IMR-90 (cell line): ENCODE data around the gene APIP. TPM values are rescaled to one million over a fixed set of nuclear protein-coding genes. Genes with fewer than 3 reads are reported as not detected.

Experiments
- ATAC-seq: fragments of 200-7000 bp; cut with Tn5 transposase; 2 replicates; pipeline ENCODE4 v1.9.1; 2020; ENCODE audit warnings: low read depth, mild to moderate bottlenecking, moderate library complexity
- BruUV-seq: library from RNA; stranded (reverse); fragments of 400-500 nt; replicated peaks from 2 replicates; lab custom pipeline; 2021; lab: Mats Ljungman, UMichigan
- CTCF ChIA-PET: fragments of 300-600 bp; formaldehyde crosslinking; extraction: SDS; loops from one replicate; lab custom pipeline; 2021; ENCODE audit warnings: antibody characterized with exemption; lab: Yijun Ruan, JAX
- POLR2A ChIA-PET: fragments of 300-600 bp; sonication (Branson Sonifier 250); formaldehyde crosslinking; loops from one replicate; lab custom pipeline; 2022; ENCODE audit warnings: antibody characterized with exemption; ENCODE audit not compliant: unreplicated experiment; lab: Charles Lee
- DNase-seq: peaks from one replicate; pipeline ENCODE4 v3.0.0; 2013
- H2AFZ ChIP-seq: replicated peaks from 2 replicates; pipeline ENCODE3; 2013; ENCODE audit warnings: low read length, mild to moderate bottlenecking; ENCODE audit not compliant: poor library complexity
- H2AK5ac ChIP-seq: 2 replicates; pipeline ENCODE4 v1.6.1; 2013; ENCODE audit warnings: low read depth, low read length, inconsistent platforms
- H2AK9ac ChIP-seq: replicated peaks from 2 replicates; pipeline ENCODE3; 2013; ENCODE audit warnings: mild to moderate bottlenecking, low read depth, low read length, moderate library complexity; ENCODE audit not compliant: poor library complexity
- H2BK120ac ChIP-seq: 2 replicates; pipeline ENCODE4 v1.6.1; 2013; ENCODE audit warnings: low read depth, low read length, inconsistent platforms
- H2BK15ac ChIP-seq: 3 replicates; pipeline ENCODE4 v1.6.1; 2013; ENCODE audit warnings: low read depth, low read length, inconsistent platforms
- H2BK20ac ChIP-seq: 2 replicates; pipeline ENCODE4 v1.6.1; 2013; ENCODE audit warnings: low read depth, mild to moderate bottlenecking, inconsistent platforms, low read length, moderate library complexity
- H2BK5ac ChIP-seq: 2 replicates; pipeline ENCODE4 v1.6.1; 2013; ENCODE audit warnings: mild to moderate bottlenecking, low read depth, low read length, inconsistent platforms; ENCODE audit not compliant: poor library complexity, severe bottlenecking
- H3K14ac ChIP-seq: replicated peaks from 2 replicates; pipeline ENCODE4 v1.6.1; 2013; ENCODE audit warnings: low read depth, low read length, inconsistent platforms
- H3K18ac ChIP-seq: 2 replicates; pipeline ENCODE4 v1.6.1; 2013; ENCODE audit warnings: low read depth, low read length, control low read depth
- H3K23ac ChIP-seq: 2 replicates; pipeline ENCODE4 v1.6.1; 2013; ENCODE audit warnings: low read depth, low read length, inconsistent platforms
- H3K27ac ChIP-seq: 2 replicates; pipeline ENCODE4 v1.5.1; 2013; ENCODE audit warnings: mild to moderate bottlenecking, control low read depth, low read length; ENCODE audit not compliant: insufficient read depth
- H3K27me3 ChIP-seq: 2 replicates; pipeline ENCODE4 v1.6.1; 2013; ENCODE audit warnings: low read length; ENCODE audit not compliant: control insufficient read depth, insufficient read depth
- H3K36me3 ChIP-seq: 2 replicates; pipeline ENCODE4 v1.6.1; 2013; ENCODE audit warnings: low read length, mixed read lengths; ENCODE audit not compliant: control insufficient read depth, insufficient read depth
- H3K4ac ChIP-seq: 2 replicates; pipeline ENCODE4 v1.6.1; 2013; ENCODE audit warnings: low read depth, low read length, inconsistent platforms
- H3K4me1 ChIP-seq: 2 replicates; pipeline ENCODE4 v1.6.1; 2013; ENCODE audit warnings: low read length, mixed read lengths; ENCODE audit not compliant: control insufficient read depth, insufficient read depth
- H3K4me2 ChIP-seq: 2 replicates; pipeline ENCODE4 v1.6.1; 2013; ENCODE audit warnings: low read depth, mild to moderate bottlenecking, control low read depth, low read length, moderate library complexity
- H3K4me3 ChIP-seq: 2 replicates; pipeline ENCODE4 v1.5.1; 2013; ENCODE audit warnings: low read depth, mild to moderate bottlenecking, control low read depth, low read length, moderate library complexity; ENCODE audit not compliant: insufficient read depth
- H3K56ac ChIP-seq: 2 replicates; pipeline ENCODE4 v1.6.1; 2013; ENCODE audit warnings: low read length, inconsistent platforms; ENCODE audit not compliant: insufficient read depth; ENCODE audit errors: extremely low read depth
- H3K79me1 ChIP-seq, 2 experiments: 2 replicates each; pipeline ENCODE4 v1.6.1; 2013; ENCODE audit warnings: low read length in 2 of 2, inconsistent platforms in 1 of 2, low read depth in 1 of 2
- H3K9ac ChIP-seq: 2 replicates; pipeline ENCODE4 v1.6.1; 2013; ENCODE audit warnings: low read depth, low read length, control low read depth
- H3K9me1 ChIP-seq: 2 replicates; pipeline ENCODE4 v1.6.1; 2013; ENCODE audit warnings: low read length, inconsistent platforms; ENCODE audit not compliant: insufficient read depth
- H3K9me3 ChIP-seq: 2 replicates; pipeline ENCODE4 v1.6.1; 2013; ENCODE audit warnings: low read length; ENCODE audit not compliant: control insufficient read depth, insufficient read depth
- H4K20me1 ChIP-seq: 2 replicates; pipeline ENCODE4 v1.6.1; 2013; ENCODE audit warnings: low read length, inconsistent platforms; ENCODE audit not compliant: insufficient read depth
- H4K5ac ChIP-seq: 2 replicates; pipeline ENCODE4 v1.6.1; 2013; ENCODE audit warnings: mild to moderate bottlenecking, low read depth, low read length, control low read depth
- H4K8ac ChIP-seq, 2 experiments: 2 replicates each; pipeline ENCODE4 v1.6.1; 2013; ENCODE audit warnings: low read depth in 2 of 2, low read length in 2 of 2, control low read depth in 1 of 2, inconsistent platforms in 1 of 2
- H4K91ac ChIP-seq: 2 replicates; pipeline ENCODE4 v1.6.1; 2013; ENCODE audit warnings: low read depth, low read length, inconsistent platforms; ENCODE audit not compliant: insufficient read depth
- BHLHE40 ChIP-seq: fragments of 150-350 bp; IDR thresholded peaks from 2 replicates; pipeline ENCODE4 v1.6.1; 2016; ENCODE audit warnings: mild to moderate bottlenecking, low read depth, low read length
- CHD1 ChIP-seq: IDR thresholded peaks from 2 replicates; pipeline ENCODE4 v1.6.1; 2012; ENCODE audit warnings: low read depth, low read length, improper control_type of control experiment
- CTCF ChIP-seq: conservative IDR thresholded peaks from 2 replicates; pipeline ENCODE4 v1.5.1; 2012; ENCODE audit warnings: mild to moderate bottlenecking, low read depth, low read length, improper control_type of control experiment
- FOS ChIP-seq: fragments of 150-350 bp; IDR thresholded peaks from 2 replicates; pipeline ENCODE4 v1.6.1; 2016; ENCODE audit warnings: low read depth, low read length
- NFE2L2 ChIP-seq: fragments of 150-350 bp; IDR thresholded peaks from 2 replicates; pipeline ENCODE4 v1.6.1; 2016; ENCODE audit warnings: low read depth, mild to moderate bottlenecking, low read length
- POLR2A ChIP-seq: IDR thresholded peaks from 2 replicates; pipeline ENCODE4 v1.6.1; 2012; ENCODE audit warnings: mild to moderate bottlenecking, low read depth, low read length
- RAD21 ChIP-seq: IDR thresholded peaks from 2 replicates; pipeline ENCODE4 v1.6.1; 2012; ENCODE audit warnings: low read length, improper control_type of control experiment
- RCOR1 ChIP-seq: IDR thresholded peaks from 2 replicates; pipeline ENCODE4 v1.6.1; 2012; ENCODE audit warnings: mild to moderate bottlenecking, low read length, improper control_type of control experiment; ENCODE audit not compliant: insufficient replicate concordance
- RFX5 ChIP-seq: IDR thresholded peaks from 2 replicates; pipeline ENCODE4 v1.8.0; 2012; ENCODE audit warnings: low read depth, mild to moderate bottlenecking, low read length, moderate library complexity
- USF2 ChIP-seq: fragments of 150-350 bp; IDR thresholded peaks from 2 replicates; pipeline ENCODE4 v1.6.1; 2017; ENCODE audit warnings: mild to moderate bottlenecking, antibody characterized with exemption, low read length, low read depth
- WGBS, 2 experiments: methylation state at CpG; one replicate each; pipeline versions ENCODE4 v1.1.5 to v1.1.7; 2013; ENCODE audit warnings: missing lambda C conversion rate in 2 of 2; ENCODE audit not compliant: insufficient read length in 1 of 2; ENCODE audit errors: extremely low coverage in 2 of 2; 5-methylcytosine and 5-hydroxymethylcytosine counted together
- dilution Hi-C: fragments of 300-500 bp; cut with HindIII; formaldehyde crosslinking; loops from one replicate; pipeline ENCODE4 v1.14.3; 2018; ENCODE audit warnings: low sequenced_read_pairs; ENCODE audit not compliant: unreplicated experiment
- in situ Hi-C: fragments of 300-500 bp; cut with MboI; formaldehyde crosslinking; loops from 3 replicates; pipeline ENCODE4 v1.14.3; 2019; ENCODE audit warnings: low sequenced_read_pairs, inconsistent platforms, mixed read lengths
- intact Hi-C: fragments of 100-400 bp; cut with micrococcal nuclease; formaldehyde crosslinking; loops from 2 replicates; pipeline ENCODE4 v1.10.0; 2022
- polyA plus RNA-seq, 3 experiments: library from polyadenylated mRNA; depleted of rRNA; stranded (reverse); fragments of >200 nt; gene quantifications; 2 replicates each; pipeline ENCODE4 v1.2.3, GENCODE V29; 2012; ENCODE audit warnings: low replicate concordance in 1 of 3
- total RNA-seq: library from RNA; depleted of rRNA; stranded (reverse); fragments of >200 nt; gene quantifications from 2 replicates; pipeline ENCODE4 v1.2.3, GENCODE V29; 2012
- TF ChIP-seq, protein P1 (sequence below): fragments of 150-350 bp; IDR thresholded peaks from 2 replicates; pipeline ENCODE4 v1.6.1; 2016; ENCODE audit warnings: low read depth, mild to moderate bottlenecking, low read length, moderate library complexity, borderline replicate concordance

APIP gene
- total and polyA plus RNA-seq, 2 of the 4 experiments (the other 2 are of a cell fraction) = 9.9 to 16.6 TPM

- Histone ChIP-seq H2BK5ac (no peak overlapping the region), H3K14ac (no peak overlapping the region), H3K27ac (no peak overlapping the region), H3K4me3 (no peak overlapping the region), H2AFZ (no peak overlapping the region), H3K56ac (no peak overlapping the region), H2BK15ac (no peak overlapping the region), H3K27me3 (peaks cover 15% of the 10 kb centered on the region), H3K23ac (no peak overlapping the region), H2AK9ac (no peak overlapping the region), H2BK20ac (no peak overlapping the region), H4K20me1 (no peaks in the 10 kb centered on the region), H3K36me3 (no peaks in the 10 kb centered on the region), H4K8ac (no peak overlapping the region), H3K4me2 (no peak overlapping the region), H3K9ac (no peak overlapping the region), H4K91ac (no peak overlapping the region), H2BK120ac (no peak overlapping the region), H2AK5ac (no peak overlapping the region), H4K5ac (no peak overlapping the region), H3K4me1 (no peaks in the 10 kb centered on the region), H3K4ac (no peak overlapping the region), H3K9me3 (no peaks in the 10 kb centered on the region), H3K18ac (no peak overlapping the region), H3K9me1 (no peaks in the 10 kb centered on the region), H3K79me1 (no peaks in the 10 kb centered on the region)
- intact Hi-C loops (no loop called here), dilution Hi-C loops (no loop called here), in situ Hi-C loops (no loop called here)
- ATAC-seq (no peak), DNase-seq (no peak)
- no TSS peak for BruUV-seq
- TF ChIP-seq FOS = no peak
- no peak for TF ChIP-seq RFX5
- TF ChIP-seq CHD1 = no peak
- no peak for TF ChIP-seq USF2
- no peak for TF ChIP-seq POLR2A
- TF ChIP-seq RAD21 = no peak
- no peak for TF ChIP-seq NFE2L2
- no peak for TF ChIP-seq RCOR1
- no peak for TF ChIP-seq CTCF
- TF ChIP-seq, protein P1, sequence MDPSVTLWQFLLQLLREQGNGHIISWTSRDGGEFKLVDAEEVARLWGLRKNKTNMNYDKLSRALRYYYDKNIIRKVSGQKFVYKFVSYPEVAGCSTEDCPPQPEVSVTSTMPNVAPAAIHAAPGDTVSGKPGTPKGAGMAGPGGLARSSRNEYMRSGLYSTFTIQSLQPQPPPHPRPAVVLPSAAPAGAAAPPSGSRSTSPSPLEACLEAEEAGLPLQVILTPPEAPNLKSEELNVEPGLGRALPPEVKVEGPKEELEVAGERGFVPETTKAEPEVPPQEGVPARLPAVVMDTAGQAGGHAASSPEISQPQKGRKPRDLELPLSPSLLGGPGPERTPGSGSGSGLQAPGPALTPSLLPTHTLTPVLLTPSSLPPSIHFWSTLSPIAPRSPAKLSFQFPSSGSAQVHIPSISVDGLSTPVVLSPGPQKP = no peak
- no peak for TF ChIP-seq BHLHE40
- ChIA-PET POLR2A (interaction anchor here (0.5 kb wide), 1 partner anchor 220 kb away, joined by 3 read pairs; no protein-coding TSS in a partner anchor), CTCF (no interaction called here)
- 100% methylated on average over 2 of the region's 5 CpGs; no CpG with 5 or more reads in 1 of the 2 experiments for WGBS, 2 experiments
Observed at GRCh38 chr11:34855021-34855753, 61.0 kb downstream of the APIP start.
